Kidney epithelial cell (primary cell): ENCODE results near the gene BUB3. TPM values are rescaled to one million over a fixed set of nuclear protein-coding genes. Genes with fewer than 3 reads are reported as not detected.

Source experiments
- DNase-seq: peaks from one replicate; pipeline ENCODE4 v3.0.0-alpha.2; 2010; ENCODE audit warnings: low read depth
- H3K27me3 ChIP-seq: 2 replicates; pipeline ENCODE4 v1.6.0; 2011; ENCODE audit warnings: low read length; ENCODE audit not compliant: control insufficient read depth, insufficient read depth
- H3K36me3 ChIP-seq: 2 replicates; pipeline ENCODE4 v1.5.1; 2011; ENCODE audit warnings: low read length; ENCODE audit not compliant: control insufficient read depth, insufficient read depth
- H3K4me3 ChIP-seq: 2 replicates; pipeline ENCODE4 v1.5.1; 2011; ENCODE audit warnings: low read depth, mild to moderate bottlenecking, control low read depth, low read length
- CTCF ChIP-seq: IDR thresholded peaks from 2 replicates; pipeline ENCODE4 v1.5.1; 2011; ENCODE audit warnings: mild to moderate bottlenecking, moderate library complexity, low read length, control low read depth, inconsistent platforms; ENCODE audit not compliant: insufficient read depth, poor library complexity, severe bottlenecking
- total RNA-seq: library from RNA; depleted of rRNA; stranded (reverse); fragments of >200 nt; gene quantifications from 2 replicates; pipeline ENCODE4 v1.2.3, GENCODE V29; 2015

Gene BUB3
- total RNA-seq, 1 donor from 2014 or later: 153 TPM

- no peak for TF ChIP-seq CTCF
- H3K27me3 ChIP-seq: peaks cover 50% of the 10 kb centered on the region
- no peaks in the 10 kb centered on the region for H3K36me3 ChIP-seq
- H3K4me3 ChIP-seq: no peak overlapping the region
- DNase-seq: no peak
Measured at GRCh38 chr10:123129618-123130271, 24.5 kb upstream of the BUB3 start.

- TF ChIP-seq CTCF: peak; percentile 91
- Histone ChIP-seq H3K4me3 (peak overlapping the region; percentile 3), H3K27me3 (peaks cover 79% of the 10 kb centered on the region), H3K36me3 (no peaks in the 10 kb centered on the region)
- DNase-seq: no peak
Measured at GRCh38 chr10:123132576-123133477, 21.4 kb upstream of the BUB3 start.

GRCh38 chr10:123133541-123134342 lies 20.5 kb upstream of the BUB3 start:
- no peaks in the 10 kb centered on the region for H3K36me3 ChIP-seq
- no peak for TF ChIP-seq CTCF
- no peak overlapping the region for H3K4me3 ChIP-seq
- no peak for DNase-seq
- H3K27me3 ChIP-seq: peaks cover 83% of the 10 kb centered on the region

GRCh38 chr10:123134343-123134914 lies 19.8 kb upstream of the BUB3 start:
- H3K36me3 ChIP-seq: no peaks in the 10 kb centered on the region
- no peak for TF ChIP-seq CTCF

GRCh38 chr10:123134915-123135414 lies 19.2 kb upstream of the BUB3 start:
- H3K27me3 ChIP-seq: peaks cover 88% of the 10 kb centered on the region
- TF ChIP-seq CTCF: no peak
- no peaks in the 10 kb centered on the region for H3K36me3 ChIP-seq
- DNase-seq: no peak
- no peak overlapping the region for H3K4me3 ChIP-seq

More at GRCh38 chr10:123134343-123134914, 19.8 kb upstream of the BUB3 start:
- Histone ChIP-seq H3K4me3 (no peak overlapping the region), H3K27me3 (peaks cover 88% of the 10 kb centered on the region)
- no peak for DNase-seq
